Stimulated activated CD4-positive, alpha-beta T cell treated with anti-CD3 and anti-CD28 coated beads, Interleukin-4, amount 100 ng/mL, for 1 hour (primary cell): ENCODE results near the gene CD247.

ENCODE experiments used
- DNase-seq: peaks from one replicate; pipeline ENCODE4 v3.0.0-alpha.2; 2020

The CD247 gene

GRCh38 chr1:167541610-167542009 is 23.3 kb upstream of the CD247 start:
- no peak for DNase-seq

DNA sequence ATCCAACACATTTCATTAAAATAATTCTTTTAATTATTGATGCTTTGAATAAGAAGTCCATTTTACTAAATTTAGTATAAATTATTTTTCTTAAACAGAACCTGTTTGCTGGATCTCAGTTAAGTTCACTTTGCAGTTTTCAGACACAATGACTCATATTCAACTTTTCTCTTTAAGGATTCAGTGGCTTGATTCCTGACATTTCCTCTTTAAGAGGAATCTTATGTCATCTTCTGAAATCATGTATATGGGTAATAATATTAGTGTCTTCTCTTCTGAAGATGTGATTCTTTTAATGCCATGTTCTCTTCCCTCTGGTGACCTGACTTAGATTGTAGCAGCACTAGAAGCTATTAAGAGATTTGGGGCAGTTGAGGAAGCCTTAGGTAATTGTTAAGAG is 22.7 kb upstream of the CD247 start:
- DNase-seq = no peak

- no peak for DNase-seq
Observed at GRCh38 chr1:167538657-167539056, 20.3 kb upstream of the CD247 start.

- DNase-seq = peak; percentile 61
Observed at GRCh38 chr1:167533851-167534300, 15.5 kb upstream of the CD247 start.

DNA sequence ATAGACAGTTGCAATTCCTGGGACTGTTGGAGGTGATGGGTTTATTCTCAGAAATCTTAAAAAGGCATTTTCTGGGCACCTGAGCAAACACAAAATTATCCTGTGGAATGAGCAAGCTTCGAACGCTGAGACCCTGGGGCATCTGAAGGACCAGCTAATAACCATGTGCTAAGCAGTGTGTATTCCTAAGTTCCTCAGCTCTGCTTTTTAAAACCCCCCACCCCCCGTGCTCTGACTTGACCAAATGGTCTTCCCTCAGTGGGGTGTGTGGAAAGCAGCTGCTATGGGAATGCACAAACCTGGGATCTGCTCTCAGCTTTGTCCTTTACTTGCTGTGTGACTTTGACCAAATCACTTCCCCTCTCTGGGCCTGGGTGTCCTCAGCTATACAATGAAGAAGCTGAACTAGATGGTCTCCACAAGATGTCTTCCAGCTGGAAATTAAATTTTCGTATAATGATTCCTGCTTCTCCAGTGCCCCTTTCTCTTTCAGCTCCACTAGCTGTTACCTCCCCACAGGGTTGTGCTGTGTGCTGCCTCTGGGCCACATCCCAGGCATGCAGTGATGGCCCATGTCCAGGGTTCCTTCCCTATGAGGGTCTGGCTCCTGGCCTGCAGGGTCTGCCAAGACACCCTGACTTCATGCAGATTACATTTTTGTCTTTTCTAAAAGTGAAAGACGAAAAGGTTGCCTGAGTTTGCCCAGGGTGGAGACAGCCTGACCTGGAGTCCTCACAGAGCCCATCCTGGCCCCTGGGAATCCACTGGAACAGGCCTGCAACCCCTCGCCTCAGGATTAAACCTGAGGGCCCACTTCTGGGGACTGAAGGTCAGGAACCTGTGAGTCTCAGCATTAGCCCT is 14.9 kb upstream of the CD247 start:
- no peak for DNase-seq

GRCh38 chr1:167532375-167532774 is 14.0 kb upstream of the CD247 start:
- no peak for DNase-seq

GRCh38 chr1:167529829-167530474 is 11.6 kb upstream of the CD247 start:
- DNase-seq = no peak

DNA sequence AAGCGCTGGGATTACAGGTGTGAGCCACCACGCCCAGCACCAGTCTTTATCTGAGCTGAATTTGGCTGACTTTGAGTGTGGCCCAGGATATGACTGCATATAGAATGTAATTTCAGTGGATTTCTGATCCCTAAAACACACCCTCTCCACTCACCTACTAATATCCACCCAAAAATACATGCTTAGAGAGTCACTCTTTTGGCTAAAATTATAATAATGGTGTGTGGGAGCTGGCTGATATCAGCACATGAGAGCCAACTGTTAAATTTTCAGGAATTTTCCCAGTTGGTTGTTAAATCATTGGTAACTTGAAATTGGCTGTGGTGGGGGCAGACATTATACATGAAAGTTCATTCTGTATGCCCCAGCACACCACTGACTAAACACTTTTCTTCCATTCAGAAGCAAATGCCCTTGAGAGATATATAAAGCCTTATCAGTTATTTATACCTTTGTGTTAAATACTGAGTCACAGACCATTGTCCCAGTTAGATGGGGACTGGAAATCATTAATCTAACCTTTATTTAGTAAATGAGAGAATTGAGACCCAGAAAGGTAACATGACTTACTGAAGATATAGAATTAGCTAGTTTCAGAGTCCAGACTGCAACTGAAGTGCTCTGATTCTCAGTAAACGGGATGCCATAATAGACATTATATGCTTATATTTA is 9.9 kb upstream of the CD247 start:
- DNase-seq = no peak

DNA sequence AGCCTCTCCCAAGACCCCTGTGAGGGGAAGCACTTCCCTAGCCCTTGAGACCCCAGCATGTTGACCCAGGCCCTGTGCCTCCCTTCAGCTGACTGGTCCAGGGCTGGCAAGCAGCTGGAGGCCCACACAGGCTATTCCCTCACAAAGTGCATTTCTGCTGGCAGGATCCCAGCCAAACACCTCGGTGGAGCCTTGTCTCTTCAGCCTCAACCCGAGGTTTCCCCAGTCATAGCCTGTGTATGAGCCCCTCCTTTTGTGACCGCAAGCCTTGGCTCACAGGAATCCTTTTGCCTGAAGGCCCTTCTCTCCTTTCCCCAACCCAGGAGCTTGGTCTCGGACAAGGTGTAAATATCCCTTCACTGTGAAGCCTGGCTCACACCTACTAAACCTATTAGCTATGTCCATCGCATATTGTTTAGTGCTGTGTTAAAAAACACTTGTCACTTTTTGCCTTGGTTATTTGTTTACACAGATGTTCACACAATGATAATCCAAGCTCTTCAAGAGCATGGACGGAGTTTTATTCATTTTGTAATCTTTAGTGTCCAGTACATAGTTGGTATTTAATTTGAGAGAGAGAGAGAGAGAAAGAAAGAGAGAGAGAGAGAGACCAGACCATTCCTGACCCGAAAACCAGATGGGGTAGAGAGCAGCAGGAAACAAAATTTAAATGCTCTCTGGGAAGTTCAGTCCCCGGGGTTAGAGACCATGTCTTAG is 8.5 kb upstream of the CD247 start:
- DNase-seq = no peak

DNA sequence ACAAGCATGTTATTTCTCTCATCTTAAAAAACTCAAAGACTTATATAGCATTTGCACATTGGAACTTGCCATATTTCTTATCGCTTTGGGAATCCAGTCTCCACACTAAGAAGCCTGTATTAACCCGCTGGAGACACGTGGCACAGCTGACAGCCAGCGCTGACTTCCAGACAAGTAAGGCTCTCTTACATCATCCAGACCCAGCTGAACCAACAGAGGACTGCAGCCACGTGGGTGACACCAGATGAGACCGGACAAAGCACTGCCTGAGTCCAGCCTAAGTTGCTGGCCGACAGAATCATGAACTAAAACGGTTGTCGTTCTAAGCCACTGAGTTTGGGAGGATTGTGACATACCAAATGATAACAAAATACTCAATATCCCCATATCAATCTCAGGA is 6.3 kb upstream of the CD247 start:
- no peak for DNase-seq

GRCh38 chr1:167522246-167522645 is 3.9 kb upstream of the CD247 start:
- DNase-seq = no peak

DNA sequence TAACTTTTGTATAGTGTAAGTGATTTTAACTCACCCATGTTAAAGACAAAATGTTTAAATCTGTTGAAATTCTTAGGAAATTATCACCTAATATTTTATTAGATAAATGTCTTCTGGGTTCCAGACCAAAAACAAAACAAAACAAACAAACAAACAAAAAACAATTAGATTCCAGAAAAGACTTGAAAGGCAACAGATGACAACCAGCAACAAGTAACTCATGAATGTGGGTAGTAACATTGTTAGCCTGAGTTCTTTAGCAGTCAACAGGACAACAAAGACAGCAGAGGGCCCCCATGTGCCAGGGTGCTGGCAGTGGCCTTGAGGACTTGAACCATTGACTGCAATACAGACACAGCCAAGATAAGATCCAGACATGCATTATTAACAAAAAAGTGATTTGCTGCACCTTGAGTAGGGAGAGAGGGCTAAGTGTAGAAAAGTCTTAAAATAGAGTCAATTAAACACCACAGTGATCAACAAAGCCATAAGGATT is 2.4 kb upstream of the CD247 start:
- DNase-seq = no peak

DNA sequence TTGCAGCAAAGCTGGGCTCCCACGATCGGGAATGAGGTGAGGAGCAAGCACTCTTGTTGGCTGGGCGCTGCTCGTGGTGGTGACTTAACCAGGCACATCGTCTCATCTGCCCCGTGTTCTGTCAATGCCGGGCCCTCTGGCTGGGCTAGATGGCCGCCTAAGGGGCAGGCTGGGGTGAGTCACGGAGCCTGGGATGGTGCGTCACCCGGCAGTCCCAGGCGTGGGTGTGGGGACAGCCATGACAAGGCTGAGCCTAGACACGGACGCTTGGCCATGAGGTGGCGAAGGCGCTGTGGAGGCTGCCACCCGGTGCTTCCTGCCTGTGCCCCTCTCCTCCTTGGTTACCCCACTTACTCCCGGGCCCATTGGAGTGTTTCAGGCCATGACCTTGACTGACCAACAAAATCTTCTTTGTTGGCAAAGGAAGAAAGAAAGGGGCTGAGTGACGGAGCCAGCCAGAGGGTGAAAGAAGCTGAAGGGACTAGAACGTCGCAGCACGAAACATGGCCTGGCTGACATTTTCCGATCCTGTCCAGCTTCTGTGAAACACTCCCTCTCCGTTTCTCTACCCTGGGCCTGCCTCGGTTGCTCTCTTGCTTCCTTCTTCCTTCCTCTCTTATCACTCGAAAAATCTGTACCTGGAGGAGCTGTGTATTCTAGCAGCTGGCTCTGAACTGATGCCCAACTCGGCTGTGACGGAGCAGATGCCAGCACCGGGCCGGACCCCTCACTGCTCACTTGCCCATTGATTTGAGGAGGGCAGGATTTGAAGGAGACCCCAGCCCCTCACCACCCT is 596 bp downstream of the CD247 start:
- DNase-seq = peak; percentile 88

DNA sequence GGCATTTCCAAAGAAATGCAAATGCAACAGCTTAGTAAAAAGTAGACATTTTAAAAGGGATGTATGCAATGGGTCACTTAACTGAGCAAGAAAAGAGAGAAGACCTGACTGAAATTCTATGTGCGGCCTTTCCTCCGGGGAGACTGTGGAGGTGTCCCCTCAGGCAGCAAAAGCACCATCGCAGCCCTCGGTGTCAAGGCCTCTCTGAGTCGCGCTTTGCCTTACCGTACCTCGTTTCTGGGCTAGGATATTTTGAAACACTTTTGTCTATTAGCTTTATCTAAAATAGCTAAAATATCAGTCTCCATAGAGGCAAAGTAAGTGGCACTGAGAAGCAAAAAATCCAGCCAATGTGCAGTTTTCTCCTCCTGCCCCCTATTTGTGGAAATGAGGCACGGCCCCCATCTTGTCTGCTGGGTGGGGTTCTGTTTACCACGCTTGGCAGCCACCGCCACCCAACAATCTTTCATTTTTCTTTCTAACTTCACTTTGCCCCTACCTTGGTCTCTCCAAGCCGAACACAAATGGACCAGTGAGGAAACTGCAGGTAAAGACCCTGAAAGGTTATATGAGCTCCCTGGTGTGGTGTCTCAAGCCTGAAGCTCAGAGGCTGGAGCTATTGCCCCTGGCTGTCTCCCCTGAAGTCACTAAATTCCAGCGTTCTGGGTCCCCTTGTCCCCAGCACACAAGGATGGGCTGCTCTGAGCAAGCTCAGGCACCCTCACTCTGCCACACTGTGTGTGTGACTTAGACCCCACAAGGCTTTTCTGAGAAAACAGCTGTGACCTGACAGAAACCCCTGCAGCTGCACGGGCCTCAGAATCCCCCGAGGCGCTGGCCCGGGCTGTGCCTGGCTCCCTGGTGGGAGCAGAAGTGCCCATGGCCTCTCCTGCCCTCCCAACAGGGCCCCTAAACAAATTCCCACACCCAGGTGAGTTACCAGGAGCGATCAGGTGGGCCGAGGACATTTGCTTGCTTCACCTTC is 1.6 kb downstream of the CD247 start:
- peak; percentile 31 for DNase-seq

- DNase-seq = no peak
Observed at GRCh38 chr1:167515893-167516321, 2.4 kb downstream of the CD247 start.

DNA sequence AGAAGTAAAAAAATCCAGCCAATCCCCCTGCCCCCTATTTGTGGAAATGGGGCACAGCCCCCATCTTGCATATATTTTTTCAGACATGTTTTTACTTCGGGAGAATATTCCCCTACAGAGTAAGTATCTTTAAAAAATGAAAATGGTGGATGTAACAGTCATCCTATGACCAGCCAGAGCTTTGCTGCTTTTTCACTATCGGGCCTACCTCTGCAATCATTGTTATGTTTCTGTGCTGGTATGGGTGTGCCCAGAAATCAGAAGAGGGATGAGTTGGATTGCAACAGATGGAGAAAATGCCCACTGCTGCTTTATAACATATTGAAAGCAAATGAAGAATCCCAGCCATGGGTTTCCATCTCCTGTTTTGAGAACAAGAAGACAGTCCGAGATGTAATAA is 2.9 kb downstream of the CD247 start:
- DNase-seq = no peak

- no peak for DNase-seq
Observed at GRCh38 chr1:167514288-167514687, 4.0 kb downstream of the CD247 start.

DNA sequence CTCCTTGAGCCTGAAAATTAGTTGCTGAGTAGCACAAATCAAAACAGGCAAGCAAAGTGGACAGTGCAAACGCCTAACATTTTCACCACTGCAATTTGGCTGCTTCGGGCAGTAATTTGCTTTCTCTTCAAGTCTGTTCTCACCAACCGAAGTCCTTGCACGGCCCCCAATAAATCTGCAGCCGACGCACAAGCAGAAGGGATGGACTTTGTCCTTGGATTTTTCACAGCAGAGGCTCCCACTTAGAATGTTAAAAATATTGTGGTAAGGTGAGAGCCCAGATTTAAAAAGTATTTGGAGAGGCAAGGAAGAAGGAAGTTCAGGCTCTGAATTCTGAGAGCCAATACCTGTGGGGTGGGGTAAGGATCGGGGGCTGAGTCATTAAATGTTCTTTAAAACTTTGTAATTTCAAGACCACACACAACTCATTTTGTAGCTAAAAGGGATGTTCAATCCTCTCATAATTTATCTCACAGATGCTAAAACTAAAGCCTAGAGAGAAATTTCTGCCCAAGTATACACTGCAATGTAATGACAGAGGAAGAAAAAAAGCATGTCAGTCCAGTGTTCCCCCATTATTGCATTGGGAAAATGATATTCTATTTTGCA is 6.2 kb downstream of the CD247 start:
- no peak for DNase-seq

DNA sequence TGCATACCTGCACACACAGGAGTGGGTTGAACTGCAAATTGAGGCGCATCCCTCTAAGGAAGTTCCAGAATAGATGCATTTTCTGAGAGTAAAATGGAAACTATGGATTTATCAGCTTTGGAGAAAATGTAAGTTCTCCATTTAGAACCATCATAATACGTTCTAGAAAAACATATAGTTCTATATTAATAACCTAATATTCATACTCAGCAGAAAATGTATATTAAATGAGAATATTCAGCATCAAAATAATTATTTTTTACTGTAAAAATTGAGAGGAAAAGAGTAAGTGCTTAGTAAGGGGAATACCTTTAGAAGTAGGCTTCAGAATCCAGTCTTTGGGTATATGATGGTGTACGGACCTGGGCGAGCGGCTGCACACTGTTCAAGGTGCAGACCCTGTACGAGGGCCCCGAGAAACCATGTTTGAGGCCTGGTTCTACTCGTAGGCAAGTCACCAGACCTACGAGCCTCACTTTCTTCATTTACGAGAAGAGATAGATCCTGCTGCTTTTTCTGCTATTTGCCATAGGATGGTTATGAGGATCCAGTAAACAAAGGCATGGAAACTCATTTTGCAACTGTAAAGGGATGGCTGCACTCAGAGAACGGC is 6.8 kb downstream of the CD247 start:
- no peak for DNase-seq

DNA sequence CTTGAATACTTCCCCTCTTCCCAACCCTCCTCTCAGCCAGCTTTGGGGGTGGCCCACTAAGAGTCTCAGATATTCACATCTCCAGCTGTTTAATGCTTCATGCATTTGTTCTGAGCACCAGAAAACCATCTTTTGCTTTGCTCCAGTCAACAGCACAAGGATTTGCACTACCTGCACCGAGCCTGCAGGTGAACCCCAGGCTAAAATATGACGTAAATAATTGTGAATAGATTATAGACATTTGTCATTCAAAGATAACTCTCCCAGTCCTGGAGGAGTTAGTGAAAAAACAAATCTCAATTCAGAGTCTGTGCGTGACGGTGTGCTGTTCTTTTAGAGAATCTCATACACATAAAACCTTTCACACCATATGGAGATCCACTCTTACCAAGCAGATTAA is 7.4 kb downstream of the CD247 start:
- DNase-seq = no peak
